ENCODE results near the gene STT3B.
A peak's percentile ranks its signal among the peaks of the same experiment; 100 is the strongest.

STT3B gene

GRCh38 chr3:31536497-31536896 is 3.8 kb downstream of the STT3B start:
- peak; percentile 14 for DNase-seq (ENCODE audit: low read depth)
- H3K4me3 ChIP-seq (replicated peaks; ENCODE audit: low read depth, low read length): peak overlapping the region; percentile 3
- TF ChIP-seq, protein P1, sequence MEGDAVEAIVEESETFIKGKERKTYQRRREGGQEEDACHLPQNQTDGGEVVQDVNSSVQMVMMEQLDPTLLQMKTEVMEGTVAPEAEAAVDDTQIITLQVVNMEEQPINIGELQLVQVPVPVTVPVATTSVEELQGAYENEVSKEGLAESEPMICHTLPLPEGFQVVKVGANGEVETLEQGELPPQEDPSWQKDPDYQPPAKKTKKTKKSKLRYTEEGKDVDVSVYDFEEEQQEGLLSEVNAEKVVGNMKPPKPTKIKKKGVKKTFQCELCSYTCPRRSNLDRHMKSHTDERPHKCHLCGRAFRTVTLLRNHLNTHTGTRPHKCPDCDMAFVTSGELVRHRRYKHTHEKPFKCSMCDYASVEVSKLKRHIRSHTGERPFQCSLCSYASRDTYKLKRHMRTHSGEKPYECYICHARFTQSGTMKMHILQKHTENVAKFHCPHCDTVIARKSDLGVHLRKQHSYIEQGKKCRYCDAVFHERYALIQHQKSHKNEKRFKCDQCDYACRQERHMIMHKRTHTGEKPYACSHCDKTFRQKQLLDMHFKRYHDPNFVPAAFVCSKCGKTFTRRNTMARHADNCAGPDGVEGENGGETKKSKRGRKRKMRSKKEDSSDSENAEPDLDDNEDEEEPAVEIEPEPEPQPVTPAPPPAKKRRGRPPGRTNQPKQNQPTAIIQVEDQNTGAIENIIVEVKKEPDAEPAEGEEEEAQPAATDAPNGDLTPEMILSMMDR (IDR thresholded peaks at IDR 0.05; ENCODE audit: low read length, missing control alignments): no peak

- no peak overlapping the region for H3K4me3 ChIP-seq (replicated peaks; ENCODE audit: low read depth, low read length)
- TF ChIP-seq, protein P1 (IDR thresholded peaks at IDR 0.05; ENCODE audit: low read length, missing control alignments): no peak
- no peak for DNase-seq (ENCODE audit: low read depth)
Measured at GRCh38 chr3:31538801-31539200, 6.1 kb downstream of the STT3B start.

DNA sequence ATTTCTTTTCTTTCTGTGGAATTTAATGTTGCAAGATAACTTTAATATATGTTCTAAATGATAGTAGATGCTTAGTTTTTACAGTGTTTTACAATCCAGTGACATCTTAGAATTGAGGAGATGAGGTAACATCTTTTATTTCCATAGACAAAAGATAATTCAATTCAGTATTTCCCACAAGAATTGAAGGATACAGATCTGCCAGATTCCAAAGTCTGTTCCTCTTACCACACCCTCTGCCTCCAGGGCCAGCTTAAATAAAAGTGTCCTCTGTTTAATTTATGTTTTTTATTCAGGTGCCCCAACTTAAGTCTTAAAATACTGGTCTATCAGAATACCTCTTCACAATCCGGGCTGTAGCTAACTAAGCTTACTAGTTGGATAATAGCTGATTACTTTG is 6.5 kb downstream of the STT3B start:
- no peak for DNase-seq (ENCODE audit: low read depth)
- TF ChIP-seq, protein P1 (IDR thresholded peaks at IDR 0.05; ENCODE audit: low read length, missing control alignments): no peak
- no peak overlapping the region for H3K4me3 ChIP-seq (replicated peaks; ENCODE audit: low read depth, low read length)

DNA sequence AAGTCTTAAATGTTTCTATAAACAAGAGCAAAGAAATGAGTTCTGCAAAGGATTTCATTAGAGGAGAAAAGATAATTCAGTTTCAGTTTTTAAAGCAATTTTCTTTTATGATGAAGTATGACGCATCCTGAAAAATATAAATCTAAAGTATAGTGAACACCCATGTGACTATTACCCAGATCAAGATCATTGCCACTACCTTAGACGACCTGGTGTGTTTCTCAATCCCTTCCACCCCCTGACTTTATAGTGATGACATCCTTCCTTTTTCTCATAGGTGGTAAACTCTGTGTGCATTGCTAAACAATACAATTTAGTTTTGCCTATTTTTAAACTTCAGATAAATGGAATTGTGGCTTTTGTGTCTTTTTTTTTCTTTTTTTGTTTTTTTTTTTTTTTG is 8.4 kb downstream of the STT3B start:
- TF ChIP-seq, protein P1 (IDR thresholded peaks at IDR 0.05; ENCODE audit: low read length, missing control alignments): no peak
- peak; percentile 18 for DNase-seq (ENCODE audit: low read depth)
- H3K4me3 ChIP-seq (replicated peaks; ENCODE audit: low read depth, low read length): no peak overlapping the region

DNA sequence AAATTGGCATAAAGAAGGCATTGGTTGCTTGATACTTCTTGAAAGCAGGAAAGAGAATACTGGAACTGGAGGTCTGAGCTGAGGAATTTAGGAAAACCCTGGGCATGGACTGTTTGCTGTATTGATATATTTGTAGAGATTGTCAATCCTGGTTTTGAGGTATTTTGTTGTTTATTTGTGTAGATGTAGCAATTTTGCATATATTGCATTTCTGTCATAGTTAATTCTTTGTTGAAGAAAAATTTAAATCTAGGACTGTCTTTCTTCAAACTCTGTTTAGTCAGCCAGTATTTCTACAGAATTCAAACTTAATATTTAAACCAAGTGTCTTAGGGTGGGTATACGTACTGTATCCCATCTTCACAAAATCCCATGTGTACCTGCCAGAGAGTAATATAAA is 9.5 kb downstream of the STT3B start:
- no peak overlapping the region for H3K4me3 ChIP-seq (replicated peaks; ENCODE audit: low read depth, low read length)
- TF ChIP-seq, protein P1 (IDR thresholded peaks at IDR 0.05; ENCODE audit: low read length, missing control alignments): no peak
- no peak for DNase-seq (ENCODE audit: low read depth)

DNA sequence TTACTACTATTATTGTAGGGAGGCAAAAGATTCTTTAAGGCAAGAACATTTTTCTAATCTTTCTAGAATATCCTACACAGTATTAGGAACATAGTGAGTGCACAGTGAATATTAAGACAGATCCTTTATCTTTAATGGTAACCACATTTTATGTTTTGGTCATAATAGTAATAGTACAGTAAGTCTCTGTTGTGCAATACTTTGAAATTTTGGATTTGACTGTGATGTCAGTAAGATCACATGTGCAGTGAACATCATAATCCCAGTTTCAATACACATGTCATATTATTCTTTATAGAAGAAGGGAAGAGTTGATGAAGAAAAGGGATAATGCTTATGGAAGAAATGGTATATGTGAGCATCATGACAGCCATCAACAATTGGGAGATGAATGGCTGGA is 10.7 kb downstream of the STT3B start:
- TF ChIP-seq, protein P1 (IDR thresholded peaks at IDR 0.05; ENCODE audit: low read length, missing control alignments): no peak
- peak; percentile 47 for DNase-seq (ENCODE audit: low read depth)
- no peak overlapping the region for H3K4me3 ChIP-seq (replicated peaks; ENCODE audit: low read depth, low read length)

- H3K4me3 ChIP-seq (replicated peaks; ENCODE audit: low read depth, low read length): no peak overlapping the region
- peak; percentile 16 for DNase-seq (ENCODE audit: low read depth)
- TF ChIP-seq, protein P1 (IDR thresholded peaks at IDR 0.05; ENCODE audit: low read length, missing control alignments): no peak
Measured at GRCh38 chr3:31544634-31545033, 11.9 kb downstream of the STT3B start.
